Neutrophil (primary cell): Measurements from ENCODE around the gene WNT5A.

ENCODE experiments used
- H3K27ac ChIP-seq: fragments of 200-600 bp; sonication (generic); 2 replicates; pipeline ENCODE4 v1.5.1; 2016; ENCODE audit warnings: mild to moderate bottlenecking, moderate library complexity
- H3K27me3 ChIP-seq: fragments of 200-600 bp; sonication (generic); 2 replicates; pipeline ENCODE4 v1.6.0; 2016; ENCODE audit warnings: mild to moderate bottlenecking
- H3K36me3 ChIP-seq: fragments of 200-600 bp; sonication (generic); 2 replicates; pipeline ENCODE4 v1.5.1; 2017
- H3K4me1 ChIP-seq, 2 experiments: fragments of 200-600 bp in 1 of 2; sonication (generic) in 1 of 2; 1 replicate in 1 of 2; 2 replicates in 1 of 2; pipeline versions ENCODE4 v1.5.1 to v1.6.1; 2013 to 2016; ENCODE audit warnings: low read depth in 1 of 2, low read length in 1 of 2, mild to moderate bottlenecking in 1 of 2, moderate library complexity in 1 of 2; ENCODE audit not compliant: control insufficient read depth in 1 of 2, insufficient read depth in 1 of 2
- H3K4me3 ChIP-seq, 2 experiments: fragments of 200-600 bp in 1 of 2; sonication (generic) in 1 of 2; 1 replicate in 1 of 2; 2 replicates in 1 of 2; pipeline ENCODE4 v1.5.1; 2013 to 2016; ENCODE audit warnings: low read depth in 1 of 2, low read length in 1 of 2, mild to moderate bottlenecking in 1 of 2, moderate library complexity in 1 of 2
- H3K9me3 ChIP-seq: fragments of 200-600 bp; sonication (generic); 2 replicates; pipeline ENCODE4 v1.5.1; 2016
- TF ChIP-seq, protein P1 (sequence below): fragments of 200-600 bp; sonication (generic); IDR thresholded peaks from 2 replicates; pipeline ENCODE4 v1.5.1; 2016; ENCODE audit warnings: antibody characterized with exemption

Gene WNT5A

DNA sequence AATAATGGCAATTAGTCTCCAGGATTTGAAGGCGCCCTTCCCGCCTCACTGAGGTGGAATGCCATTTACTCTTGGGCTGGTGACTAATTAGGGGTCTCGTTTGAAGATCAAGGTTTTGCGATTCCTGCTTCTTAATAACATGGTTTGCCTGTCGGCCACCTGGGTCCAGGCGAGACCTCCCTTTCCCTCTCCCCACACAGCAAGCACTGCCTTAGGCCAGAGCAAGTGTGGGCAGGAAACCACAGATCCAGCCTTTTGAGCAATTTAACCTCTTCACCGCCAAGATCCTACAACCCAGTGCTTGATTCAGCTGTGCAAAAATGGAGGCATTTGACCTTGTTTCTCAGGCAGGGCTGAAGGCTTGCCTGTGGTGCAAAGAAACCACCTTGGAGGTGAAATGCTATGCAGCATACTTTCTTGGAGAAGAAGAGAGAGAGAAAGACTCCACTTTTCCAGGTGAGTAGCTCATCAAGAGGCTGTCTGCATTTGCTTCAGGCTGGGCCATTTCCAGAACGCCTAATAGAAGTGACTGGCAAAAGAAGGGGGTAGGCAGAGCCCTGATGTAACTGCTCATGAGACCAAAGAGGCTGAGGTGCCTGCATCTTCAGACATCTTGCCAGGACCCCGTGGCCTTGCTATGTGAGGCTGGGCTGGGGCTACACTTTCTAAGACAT lies 34.1 kb upstream of the WNT5A start:
- Histone ChIP-seq H3K9me3 (no peaks in the 10 kb centered on the region), H3K36me3 (no peaks in the 10 kb centered on the region), H3K27me3 (no peaks in the 10 kb centered on the region), H3K4me3 (no peak overlapping the region), H3K4me1 (no peaks in the 10 kb centered on the region), H3K27ac (no peak overlapping the region)
- TF ChIP-seq, protein P1, sequence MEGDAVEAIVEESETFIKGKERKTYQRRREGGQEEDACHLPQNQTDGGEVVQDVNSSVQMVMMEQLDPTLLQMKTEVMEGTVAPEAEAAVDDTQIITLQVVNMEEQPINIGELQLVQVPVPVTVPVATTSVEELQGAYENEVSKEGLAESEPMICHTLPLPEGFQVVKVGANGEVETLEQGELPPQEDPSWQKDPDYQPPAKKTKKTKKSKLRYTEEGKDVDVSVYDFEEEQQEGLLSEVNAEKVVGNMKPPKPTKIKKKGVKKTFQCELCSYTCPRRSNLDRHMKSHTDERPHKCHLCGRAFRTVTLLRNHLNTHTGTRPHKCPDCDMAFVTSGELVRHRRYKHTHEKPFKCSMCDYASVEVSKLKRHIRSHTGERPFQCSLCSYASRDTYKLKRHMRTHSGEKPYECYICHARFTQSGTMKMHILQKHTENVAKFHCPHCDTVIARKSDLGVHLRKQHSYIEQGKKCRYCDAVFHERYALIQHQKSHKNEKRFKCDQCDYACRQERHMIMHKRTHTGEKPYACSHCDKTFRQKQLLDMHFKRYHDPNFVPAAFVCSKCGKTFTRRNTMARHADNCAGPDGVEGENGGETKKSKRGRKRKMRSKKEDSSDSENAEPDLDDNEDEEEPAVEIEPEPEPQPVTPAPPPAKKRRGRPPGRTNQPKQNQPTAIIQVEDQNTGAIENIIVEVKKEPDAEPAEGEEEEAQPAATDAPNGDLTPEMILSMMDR, result no peak

DNA sequence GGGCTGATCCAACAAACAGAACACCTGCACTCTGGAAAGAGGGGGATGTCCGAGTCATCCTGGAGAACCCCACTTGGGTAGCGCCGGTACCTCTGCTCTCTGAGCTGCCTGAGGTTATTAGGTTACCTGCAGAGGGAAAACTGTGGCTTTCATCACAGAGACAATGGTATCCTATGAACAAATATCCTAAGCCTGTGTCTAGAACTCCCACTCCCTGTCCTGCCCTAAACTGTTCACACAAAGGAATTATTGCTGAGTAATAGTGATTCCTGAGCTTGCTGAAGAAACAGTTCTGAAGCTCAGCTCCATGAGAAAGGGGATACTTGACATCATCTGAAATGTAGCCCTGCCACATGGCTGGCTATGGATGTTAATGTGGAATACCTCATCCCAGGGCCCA lies 31.9 kb upstream of the WNT5A start:
- Histone ChIP-seq H3K36me3 (no peaks in the 10 kb centered on the region), H3K4me1 (no peaks in the 10 kb centered on the region), H3K27me3 (no peaks in the 10 kb centered on the region), H3K4me3 (no peak overlapping the region), H3K9me3 (no peaks in the 10 kb centered on the region), H3K27ac (no peak overlapping the region)
- TF ChIP-seq, protein P1, result no peak

- H3K27ac ChIP-seq, result no peak overlapping the region
- no peaks in the 10 kb centered on the region for H3K9me3 ChIP-seq
- TF ChIP-seq, protein P1, result no peak
- no peak overlapping the region for H3K4me3 ChIP-seq
- no peaks in the 10 kb centered on the region for H3K36me3 ChIP-seq
- H3K27me3 ChIP-seq, result no peaks in the 10 kb centered on the region
- no peaks in the 10 kb centered on the region for H3K4me1 ChIP-seq
Measured at GRCh38 chr3:55518451-55518850, 31.3 kb upstream of the WNT5A start.

GRCh38 chr3:55516392-55517030 lies 29.4 kb upstream of the WNT5A start:
- TF ChIP-seq, protein P1, result no peak
- Histone ChIP-seq H3K36me3 (no peaks in the 10 kb centered on the region), H3K4me1 (no peaks in the 10 kb centered on the region), H3K9me3 (no peaks in the 10 kb centered on the region), H3K27ac (no peak overlapping the region), H3K4me3 (no peak overlapping the region), H3K27me3 (no peaks in the 10 kb centered on the region)

DNA sequence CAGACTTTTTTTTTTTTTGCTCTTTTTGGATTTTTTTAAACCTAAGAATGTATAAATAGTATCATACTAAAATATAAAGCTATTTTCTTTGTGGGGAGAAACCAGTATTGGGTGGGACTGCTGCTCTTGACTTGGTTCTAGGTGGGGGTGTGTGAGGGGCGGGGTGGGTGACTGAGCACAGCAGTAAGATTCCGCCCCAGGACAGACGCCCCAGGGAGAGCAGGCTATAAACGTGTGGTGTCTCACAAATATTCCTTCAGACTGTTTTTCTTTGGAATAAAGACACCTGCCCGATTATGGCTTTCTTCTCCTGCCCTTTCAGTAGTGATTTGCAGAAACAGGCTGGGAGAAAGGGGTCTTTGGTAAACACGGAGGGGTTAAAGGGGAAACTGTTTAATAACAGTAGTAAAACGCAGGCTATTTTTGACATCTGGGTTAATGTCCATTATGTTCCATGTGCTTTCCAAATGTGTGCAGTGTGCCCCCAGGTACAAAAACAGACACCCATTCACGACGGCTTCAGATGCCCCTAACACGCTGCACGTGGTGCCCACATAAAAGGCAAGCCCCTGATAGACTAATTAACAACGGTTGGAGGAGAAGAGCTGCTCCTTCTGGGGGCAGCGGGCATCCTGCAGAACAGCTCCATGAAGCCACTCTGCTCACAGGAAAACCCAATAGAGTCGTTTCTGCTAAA lies 28.6 kb upstream of the WNT5A start:
- TF ChIP-seq, protein P1, result no peak
- H3K27ac ChIP-seq, result no peak overlapping the region
- no peaks in the 10 kb centered on the region for H3K36me3 ChIP-seq
- no peaks in the 10 kb centered on the region for H3K9me3 ChIP-seq
- H3K4me1 ChIP-seq, result no peaks in the 10 kb centered on the region
- no peaks in the 10 kb centered on the region for H3K27me3 ChIP-seq
- H3K4me3 ChIP-seq, result no peak overlapping the region
